ENCODE results near the gene WDR3.
A peak's percentile ranks its signal among the peaks of the same experiment; 100 is the strongest.
"Not testable (repeated sequence)": the region's sequence is repeated elsewhere in the genome, so short reads cannot be mapped to it uniquely, and the experiment has no call there.

WDR3 gene

DNA sequence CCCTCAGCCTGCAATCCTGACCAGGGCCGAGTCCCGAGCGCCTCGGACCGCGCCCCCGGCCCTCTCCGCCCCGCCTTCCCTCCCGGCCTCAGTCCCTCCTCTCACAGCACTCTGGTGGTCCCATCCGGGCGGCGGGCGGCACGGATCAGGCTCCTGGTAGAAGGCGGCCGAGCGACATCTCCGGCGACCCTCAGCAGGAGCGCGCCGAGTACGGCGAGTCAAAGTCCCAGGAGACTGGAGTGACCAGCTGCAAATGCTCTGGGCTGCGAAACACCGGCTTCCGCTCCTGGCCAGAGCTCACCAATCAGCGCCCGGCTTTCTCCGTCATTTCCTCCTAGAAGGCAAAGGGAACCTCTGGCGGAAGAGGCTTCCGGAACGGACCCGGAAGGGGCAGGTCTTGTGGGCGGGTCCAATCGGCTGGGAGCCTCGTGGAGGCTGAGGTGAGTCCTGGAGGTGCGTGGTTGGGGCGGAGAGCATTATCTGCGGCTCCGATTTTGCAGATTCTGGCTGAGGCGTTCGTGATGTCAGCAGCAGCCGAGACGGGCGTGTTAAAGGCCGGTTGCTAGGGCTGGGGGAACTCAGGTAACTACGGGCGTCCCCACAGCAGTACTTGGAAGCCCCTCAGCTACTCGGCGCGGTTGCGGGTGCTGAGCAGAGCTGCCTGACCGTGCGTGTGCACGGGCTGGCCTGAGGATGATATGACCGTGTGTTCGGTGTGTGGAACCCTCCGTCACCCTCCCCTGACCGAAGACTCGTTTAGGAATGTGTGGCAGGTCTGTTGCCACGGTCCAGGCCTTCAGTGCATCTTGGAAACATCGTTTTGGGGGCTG is at the start of gene WDR3, which contains the start of gene GDAP2:
Gene WDR3 (plus strand): TSS at position 397 of the 830 bp plus-strand sequence. CDS start 3,581 bp downstream, outside the sequence.
Gene GDAP2 (minus strand): TSS at position 279 of the 830 bp plus-strand sequence. CDS start 9,264 bp downstream, outside the sequence.
- DNase-seq = peak; percentile 59

DNA sequence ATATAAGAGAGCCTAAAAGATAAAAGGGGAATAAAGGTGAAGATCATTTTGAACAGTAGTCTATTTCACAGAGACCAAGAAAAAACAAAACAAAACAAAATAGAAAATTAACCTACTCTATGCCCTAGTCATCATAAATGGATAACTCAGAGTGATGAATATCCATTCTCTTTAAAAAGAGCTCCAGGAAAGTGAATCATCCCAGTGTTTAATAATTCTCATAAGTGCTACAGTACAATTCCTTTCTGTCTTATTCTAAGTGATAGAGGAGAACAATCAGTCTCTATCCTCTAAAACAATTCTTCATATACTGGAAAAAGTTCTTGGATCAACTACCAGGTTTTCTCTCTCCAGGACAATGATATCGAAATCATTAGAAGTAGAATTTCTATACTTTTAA is 45.9 kb upstream of the WDR3 start:
- no peak for DNase-seq

DNA sequence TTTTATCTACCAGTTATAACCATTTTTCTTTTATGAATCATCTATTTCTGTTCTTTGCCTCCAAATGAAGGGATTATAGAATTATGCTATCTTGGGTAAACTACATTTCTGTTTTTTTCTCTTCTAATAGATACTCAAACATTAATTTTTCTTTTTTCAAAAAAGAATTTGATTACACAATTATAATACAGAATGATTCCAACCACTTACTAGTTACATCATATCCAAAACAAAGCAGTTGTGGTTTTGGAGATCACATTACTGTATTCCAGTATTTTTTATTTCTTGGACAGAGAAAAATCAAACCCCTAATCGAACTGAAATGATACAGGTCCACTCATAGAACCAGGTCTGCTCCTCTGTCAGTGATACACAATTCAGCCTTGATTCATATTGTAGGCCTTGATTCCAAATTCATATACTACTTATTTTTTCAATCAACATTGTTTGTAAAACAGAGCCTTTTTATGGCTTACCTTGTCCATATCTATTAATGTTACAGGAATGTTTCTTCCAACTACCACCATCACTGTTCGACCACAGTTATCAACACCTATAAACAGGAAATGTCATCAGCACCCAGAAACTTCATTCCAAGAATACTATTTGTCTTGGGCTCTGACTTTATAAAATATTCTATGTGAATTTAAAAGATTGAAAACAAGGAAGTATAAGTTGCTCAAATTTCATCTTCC is 43.3 kb upstream of the WDR3 start:
- DNase-seq = no peak

DNA sequence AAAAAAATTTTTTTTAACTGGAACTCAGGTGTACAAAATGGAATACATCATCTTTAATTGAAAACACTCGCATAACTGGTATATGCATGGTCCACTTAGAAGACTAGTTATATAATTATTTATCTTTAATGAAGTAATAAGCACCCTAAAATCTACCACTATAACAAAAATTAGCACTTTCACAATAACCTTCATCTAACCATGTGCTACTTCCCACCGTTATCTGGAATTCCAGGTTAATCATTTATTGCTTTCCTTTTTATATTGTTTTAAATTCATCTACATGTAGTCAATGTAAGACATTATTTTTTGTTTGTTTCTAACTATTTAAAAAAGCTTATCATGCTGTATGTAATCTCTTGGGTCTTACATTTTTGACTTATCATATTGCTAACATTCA is 39.1 kb upstream of the WDR3 start:
- DNase-seq = no peak

DNA sequence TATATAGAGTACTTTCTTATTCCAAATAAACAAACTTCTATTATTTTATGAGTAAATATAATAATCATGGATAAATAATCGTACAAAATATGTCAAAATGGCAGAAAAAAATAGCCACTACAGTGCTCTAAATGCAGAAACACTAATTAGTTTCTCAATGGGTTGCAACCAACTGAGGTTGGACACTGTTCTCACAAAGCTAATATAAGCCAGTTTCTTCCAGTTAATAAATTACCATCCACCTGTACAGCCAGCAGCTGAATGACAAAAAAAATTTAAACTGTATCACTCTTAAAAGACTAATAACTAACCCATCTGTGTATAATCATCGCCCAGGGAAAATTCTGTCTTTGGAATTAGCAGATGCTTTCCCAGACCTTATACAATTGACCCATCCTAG is 37.0 kb upstream of the WDR3 start:
- no peak for DNase-seq

DNA sequence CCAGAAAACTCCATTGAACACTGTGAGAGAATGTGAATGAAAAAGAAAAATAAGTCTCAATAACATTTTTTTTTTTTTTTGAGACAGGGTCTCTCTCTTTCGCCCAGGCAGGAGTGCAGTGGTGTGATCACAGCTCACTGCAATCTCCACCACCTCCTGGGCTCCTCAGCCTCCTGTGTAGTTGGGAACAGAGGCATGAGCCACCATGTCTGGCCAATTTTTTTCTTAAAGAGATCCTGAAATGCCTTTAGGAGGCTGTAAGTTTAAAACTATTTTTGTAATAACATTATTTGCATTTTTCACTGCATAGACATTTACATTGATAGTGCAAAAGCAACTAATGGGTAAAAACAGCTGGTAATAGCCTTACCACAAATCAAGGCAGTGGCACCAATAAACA is 35.5 kb upstream of the WDR3 start:
- DNase-seq = no peak

DNA sequence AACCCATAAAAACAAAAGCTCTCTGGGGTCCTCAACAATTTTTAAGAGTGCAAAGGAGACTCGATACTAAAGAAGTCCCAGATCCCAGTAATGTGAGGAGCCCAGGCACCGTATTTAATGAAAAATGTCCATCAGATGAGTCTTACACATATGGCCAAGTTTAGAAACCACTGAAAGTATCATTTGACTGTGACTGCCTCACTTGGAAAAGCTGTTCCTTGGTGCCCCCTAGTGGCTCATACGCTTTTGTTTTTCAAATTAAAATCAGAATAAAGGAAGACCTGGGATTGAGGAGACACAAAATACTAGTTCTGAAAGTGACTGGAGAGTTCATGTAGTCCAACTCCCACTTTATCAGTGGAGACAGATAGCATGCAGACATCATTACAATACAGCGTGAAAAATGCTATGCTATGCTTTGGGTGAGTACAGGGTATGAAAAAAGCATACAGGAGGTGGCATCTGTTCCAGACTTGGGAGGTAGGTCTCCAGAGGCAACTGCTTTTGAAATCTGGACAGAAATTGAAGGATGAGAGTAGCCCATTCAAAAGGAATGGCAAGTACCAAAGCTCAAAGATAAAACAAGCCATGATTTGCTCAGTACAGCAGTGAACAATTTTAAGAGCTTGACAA is 33.9 kb upstream of the WDR3 start:
- DNase-seq = peak; percentile 65

DNA sequence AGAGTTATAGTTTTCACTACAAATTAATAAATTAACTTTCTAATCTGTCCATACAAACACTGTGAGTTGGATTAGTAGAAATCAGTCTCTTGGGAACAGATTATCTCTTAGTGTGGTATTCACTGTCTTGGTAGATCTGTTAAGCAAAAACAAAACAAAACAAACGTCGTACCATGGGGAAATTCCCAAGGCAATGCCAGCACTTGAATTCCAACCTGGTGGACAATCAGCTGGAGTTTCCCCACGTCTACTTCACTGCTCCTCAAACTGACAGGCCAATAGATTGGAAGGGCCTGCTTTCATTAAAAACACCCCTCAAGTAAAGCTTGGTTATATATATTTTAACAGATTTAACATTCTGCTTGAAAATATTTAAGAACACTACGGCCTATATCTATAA is 32.0 kb upstream of the WDR3 start:
- no peak for DNase-seq

DNA sequence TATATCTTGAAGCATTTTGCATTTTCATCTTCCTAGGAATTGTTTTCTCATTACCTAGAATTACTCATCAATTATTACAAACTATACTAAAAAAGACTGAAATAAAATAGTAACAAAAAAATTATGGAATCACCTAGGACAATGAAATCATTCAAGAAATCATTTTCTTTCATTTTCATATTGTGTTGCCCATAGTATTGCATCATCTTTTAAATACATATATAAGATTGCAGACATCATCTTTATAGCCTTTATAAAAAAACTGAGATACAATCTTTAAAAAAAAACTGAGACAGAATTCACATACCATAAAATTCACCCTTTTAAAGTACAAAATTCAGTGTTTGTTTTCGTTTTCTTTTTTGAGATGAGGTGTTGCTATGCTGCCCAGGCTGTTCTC is 29.7 kb upstream of the WDR3 start:
- no peak for DNase-seq

DNA sequence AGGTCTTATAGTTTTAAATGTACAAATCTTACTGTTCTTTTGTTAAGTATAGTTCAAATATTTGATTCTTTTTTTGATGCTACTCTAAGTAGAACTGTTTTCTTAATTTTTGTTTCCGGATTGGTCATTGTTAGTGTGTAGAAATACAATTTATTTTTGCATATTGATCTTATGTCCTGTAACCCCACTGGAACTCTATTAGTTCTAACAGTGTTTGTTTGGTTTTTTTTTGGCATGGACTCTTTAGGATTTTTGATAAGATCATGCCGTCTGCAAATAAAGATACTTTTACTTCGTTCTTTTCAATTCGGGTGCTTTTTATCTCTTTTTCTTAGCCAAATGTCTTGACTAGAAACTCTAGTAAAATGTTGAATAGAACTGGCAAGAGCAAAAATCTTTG is 26.6 kb upstream of the WDR3 start:
- no peak for DNase-seq

DNA sequence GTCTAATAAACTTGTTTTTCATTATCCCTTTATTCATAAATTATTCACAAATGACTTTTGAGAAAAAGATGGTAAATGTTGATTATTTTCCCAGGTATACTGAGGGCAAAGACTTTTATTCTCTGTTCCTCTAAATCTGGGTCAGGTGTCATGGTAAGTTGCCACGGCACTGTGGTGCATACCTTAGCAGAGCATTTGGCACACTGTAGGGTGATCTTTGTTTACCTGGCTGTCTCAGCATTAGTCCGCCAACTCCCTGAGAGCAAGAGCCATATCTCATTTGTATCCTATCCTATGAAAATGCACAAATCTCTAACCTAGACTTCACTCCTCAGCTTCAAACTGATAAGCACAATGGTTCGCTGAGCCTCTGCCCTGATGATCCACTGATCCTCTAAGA is 25.1 kb upstream of the WDR3 start:
- no peak for DNase-seq

DNA sequence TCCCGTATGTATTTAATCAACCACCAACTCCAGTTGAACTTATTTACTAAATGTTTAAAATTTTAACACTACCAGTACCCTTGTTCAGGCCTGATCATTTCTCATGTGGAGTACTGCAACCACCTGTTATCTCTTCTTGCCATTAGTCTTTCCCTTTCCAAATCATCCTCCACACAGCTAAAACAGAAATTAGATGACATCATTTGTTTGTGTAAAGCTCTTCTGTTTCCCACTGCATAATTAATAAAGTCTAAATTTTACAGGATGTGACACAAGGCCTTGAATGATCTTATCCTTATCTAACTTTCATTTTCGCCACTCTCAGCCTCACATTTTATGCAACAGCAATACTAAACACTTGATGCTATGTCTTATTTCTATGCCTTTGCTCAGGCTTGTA is 24.5 kb upstream of the WDR3 start:
- no peak for DNase-seq

DNA sequence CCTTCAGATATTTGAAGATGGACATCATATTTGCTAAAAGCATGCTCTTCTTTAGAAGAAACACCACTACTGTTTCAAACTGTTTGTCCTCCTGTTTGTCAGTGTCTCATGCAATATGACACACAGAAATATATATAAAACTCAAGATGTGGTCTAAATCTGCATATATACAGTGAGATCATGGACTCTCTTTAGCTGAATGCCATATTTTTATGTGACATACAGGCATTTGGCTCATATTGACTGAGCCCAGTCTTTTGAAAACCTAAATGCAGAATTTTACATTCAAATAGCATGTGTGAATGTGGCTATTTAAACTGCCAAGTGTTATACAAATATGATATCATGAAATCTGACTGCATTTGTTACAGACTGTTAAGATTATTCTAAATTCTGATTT is 18.5 kb upstream of the WDR3 start:
- DNase-seq = no peak

DNA sequence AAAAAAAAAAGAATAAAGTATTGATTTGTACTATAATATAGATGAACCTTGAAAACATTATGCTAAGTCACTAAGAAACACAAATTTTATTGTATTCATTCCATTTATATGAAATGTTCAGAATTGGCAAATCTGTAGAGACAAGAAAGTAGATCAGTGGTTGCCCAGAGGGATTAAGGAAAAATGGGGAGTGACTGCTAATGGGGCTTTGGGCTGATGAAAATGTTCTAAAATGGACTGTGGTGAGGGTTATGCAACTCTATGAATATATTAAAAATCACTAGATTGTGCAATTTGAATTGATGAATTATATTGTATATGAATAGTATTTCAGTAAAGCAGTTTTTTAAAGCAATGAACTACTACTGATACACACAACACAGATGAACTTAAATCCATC is 10.2 kb upstream of the WDR3 start:
- DNase-seq = no peak

DNA sequence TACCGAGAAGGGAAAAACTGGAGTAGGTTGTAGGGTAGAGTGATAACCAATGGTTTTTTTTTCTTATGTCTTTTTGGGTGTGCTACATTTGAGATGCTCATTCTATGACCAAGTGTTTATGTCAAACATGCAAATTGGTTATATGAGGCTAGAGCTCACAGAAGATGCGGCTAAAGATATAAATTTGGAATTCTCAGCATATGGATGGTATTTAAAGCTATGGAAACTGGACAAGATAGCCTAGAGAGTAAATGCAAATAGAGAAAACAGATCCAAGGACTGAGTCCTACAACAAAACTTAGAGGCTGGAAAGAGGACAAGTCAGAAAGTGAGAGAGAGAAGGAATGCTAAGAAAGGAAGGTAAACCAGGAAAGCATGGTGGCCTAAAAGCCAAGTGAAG is 7.5 kb upstream of the WDR3 start:
- no peak for DNase-seq

DNA sequence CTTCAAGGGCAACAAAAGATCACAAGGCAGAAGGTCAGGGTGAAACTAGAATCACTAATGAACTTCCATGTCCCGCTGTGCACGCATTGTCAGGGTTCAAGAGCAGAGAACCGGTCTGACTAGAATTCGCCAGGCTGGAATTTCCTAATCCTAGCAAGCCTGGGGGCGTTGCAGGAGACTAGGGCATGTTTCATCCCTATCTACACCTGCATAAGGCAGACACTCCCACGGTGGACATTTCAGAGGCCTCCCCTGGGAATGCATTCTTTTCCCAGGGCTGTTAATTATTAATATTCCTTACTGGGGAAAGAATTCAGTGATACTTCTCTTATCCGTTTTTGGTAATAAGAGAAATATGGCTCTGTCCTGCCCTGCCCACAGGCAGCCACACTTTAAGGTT is 6.8 kb upstream of the WDR3 start:
- not testable (repeated sequence) for DNase-seq

DNA sequence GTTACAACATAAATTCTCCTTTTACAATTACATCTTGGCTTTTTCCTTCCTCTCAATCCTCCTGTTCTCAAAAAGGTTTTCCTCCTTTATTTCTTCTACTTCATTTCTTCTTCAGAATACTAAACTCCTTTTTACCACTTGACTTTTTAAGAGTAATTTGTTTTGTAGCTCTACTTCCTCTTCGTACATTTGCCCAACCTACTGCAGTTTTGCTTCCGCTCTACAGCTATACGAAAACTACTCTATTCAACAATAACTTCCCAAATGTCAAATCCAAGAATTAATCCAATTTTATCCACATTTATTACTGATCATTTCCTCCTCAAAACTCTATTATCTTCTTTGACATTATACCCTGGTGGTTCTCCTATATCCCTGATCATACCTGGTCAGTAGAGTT is 3.6 kb upstream of the WDR3 start:
- DNase-seq = no peak

DNA sequence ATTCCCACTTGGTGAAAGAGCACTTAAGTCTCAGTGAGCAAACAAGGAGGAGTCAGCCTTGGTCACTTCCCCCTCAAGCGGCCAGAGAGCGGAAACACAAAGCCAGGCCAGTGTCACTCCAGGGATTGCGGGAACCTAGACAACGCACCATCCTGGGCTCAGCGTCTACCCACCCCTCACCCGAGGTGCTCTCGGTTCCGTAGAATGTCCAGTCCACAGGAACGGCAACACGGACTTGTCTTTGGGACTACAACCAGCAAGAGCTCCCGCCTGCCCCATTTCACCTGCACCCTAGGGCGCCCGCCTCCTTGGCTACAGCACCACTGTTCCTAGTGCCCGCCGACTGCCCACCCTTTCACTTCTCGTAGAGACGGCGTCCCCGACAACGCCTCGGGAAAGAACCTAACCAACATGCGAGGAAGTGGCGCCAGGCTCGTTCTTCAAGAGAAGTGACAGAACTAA is 627 bp upstream of the WDR3 start:
- DNase-seq = no peak

DNA sequence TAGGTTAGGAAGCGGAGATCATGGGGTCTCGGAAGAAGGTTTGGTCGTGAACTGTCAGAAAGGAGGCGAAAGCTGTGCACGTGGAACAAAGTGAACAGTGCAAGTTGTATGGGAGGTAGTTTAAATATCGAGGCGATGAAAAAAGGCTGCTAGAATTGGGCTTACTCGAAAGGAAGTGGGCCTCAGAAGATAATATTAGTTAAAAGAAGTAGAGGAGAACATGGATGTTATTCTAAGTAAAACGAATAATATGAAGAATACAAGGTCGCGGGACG is 571 bp downstream of the WDR3 start:
- no peak for DNase-seq

DNA sequence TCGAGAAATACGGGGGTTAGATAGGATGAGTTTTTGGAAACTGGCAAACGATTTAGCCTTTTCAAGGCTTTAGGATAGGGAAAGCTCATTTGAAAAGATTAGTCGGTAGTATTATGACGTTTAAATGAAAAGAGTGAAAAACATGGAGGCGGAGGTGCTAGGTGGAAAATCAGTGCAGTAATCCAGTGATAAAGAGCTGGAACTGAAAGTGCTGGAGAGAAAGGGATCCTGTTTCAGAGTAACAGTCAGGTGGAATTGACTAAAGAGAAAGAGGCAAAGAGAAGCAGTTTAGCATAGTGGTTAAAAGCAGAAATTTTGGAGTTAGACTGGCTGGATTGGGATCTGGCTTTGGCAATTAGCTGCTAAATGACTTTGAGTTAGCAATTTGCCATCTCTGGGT is 945 bp downstream of the WDR3 start:
- no peak for DNase-seq

DNA sequence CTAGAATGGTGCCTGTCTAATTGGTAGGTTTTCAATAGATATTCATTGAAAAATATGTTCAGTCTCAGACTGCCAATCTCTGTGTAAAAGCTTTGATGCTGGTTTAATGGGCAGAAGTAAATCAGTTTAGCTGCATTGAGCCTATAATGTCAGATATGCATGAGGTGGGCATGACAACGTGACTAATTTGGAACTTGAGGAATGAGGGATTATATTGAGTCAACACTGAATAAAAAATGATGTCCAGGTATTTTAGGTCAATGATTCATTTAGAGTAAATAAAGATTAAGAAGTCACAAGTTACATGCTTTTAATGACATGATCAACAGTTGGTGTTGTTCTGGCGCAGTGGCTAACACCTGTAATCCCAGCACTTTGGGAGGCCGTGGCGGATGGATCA is 3.0 kb downstream of the WDR3 start:
- DNase-seq = no peak

DNA sequence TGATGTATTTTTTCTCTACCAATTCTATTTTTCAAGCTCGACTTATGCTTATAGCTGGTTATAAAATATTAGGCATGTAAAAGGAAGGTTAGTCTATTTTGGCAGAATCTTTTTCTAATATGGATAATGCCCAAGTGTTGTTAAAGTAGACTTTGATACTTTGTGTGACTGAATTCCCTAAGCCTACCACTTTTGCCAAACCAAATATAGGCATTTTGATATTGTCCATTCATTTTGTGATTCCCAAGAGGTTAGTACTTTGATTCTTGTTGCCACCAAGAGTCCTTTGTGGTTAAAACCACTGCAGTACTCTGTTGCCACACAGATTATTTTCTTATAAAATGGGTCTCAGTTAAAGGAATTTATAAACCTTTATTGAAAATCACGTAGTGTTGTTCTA is 4.2 kb downstream of the WDR3 start:
- no peak for DNase-seq

DNA sequence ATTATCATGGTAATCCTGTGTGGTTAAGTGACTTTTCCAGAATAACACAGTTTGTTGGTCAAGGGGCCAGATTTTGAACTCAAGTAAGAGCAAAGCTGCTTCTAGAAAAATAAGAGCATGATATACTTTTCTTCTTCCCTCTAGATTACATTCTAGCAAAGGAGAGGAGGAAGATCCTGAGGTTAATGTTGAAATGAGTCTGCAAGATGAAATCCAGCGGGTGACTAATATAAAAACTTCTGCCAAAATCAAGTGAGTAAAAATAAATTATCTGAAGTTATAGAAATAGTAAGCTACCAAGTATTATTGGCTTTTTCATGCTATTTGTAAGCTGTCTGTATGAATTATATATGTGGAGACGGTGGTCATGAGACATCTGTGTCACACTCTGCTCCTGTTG is 12.8 kb downstream of the WDR3 start:
- no peak for DNase-seq

DNA sequence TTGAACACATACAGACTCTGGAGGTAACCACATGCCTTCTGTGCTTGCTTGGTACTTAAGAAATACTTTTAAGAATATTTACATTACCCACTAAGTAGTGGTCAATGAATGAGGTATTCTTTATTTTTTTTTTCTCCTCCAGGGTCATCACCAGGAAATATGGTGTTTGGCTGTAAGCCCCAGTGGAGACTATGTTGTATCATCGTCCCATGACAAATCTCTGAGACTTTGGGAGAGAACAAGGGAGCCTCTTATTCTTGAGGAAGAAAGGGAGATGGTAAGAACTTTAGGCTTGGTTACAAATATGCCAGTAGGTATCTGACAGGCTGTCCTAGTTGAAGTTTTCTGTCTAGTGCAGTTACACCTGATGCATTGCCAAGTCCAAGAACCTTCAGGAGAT is 22.8 kb downstream of the WDR3 start:
- no peak for DNase-seq
